Stimulated activated CD8-positive, alpha-beta memory T cell treated with anti-CD3 and anti-CD28 coated beads, Interleukin-15, amount 100 ng/mL, for 24 hours (primary cell): ENCODE data around the gene CTNNA2.

Experiments used
- DNase-seq: peaks from one replicate; pipeline ENCODE4 v3.0.0-alpha.2; 2020; ENCODE audit warnings: low read depth

Gene CTNNA2

DNA sequence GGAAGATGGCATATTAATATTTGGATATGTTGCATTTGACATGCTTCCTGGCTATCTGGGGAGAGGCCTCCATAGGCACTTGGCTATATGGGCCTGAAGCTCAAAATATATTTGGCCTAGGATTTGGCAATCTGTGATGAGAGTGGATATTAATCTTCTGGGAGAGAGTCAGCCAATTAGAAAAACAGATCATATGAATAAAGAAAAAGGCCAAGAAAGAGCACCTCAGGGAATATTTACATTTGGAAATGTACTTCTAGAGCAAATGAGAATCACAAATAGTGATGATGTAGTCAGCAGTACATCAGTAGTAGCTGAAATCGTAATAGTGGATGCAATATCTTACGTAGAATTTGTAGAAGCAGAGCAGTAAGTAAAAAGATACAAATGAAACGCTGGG is 277.0 kb downstream of the CTNNA2 start:
- DNase-seq: no peak

DNA sequence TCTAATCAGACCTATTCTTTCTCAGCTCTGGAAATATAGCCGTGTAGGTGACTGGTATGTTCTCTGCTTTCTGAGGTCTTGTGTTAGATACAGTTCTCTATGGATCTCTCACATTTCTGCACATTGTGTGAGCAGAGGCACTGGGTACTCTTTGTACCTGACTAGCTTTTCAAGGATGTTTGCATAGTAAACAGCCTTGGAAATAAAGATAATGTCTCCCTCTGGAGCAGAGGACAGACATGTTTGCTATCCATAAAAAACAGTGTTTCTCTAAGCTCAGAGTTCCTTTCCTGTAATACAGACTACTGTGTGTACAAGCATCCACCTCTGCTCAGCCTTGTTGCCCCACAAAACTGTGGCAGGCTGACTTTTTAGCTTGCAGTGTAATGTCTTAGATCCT is 279.2 kb downstream of the CTNNA2 start:
- DNase-seq: no peak

DNA sequence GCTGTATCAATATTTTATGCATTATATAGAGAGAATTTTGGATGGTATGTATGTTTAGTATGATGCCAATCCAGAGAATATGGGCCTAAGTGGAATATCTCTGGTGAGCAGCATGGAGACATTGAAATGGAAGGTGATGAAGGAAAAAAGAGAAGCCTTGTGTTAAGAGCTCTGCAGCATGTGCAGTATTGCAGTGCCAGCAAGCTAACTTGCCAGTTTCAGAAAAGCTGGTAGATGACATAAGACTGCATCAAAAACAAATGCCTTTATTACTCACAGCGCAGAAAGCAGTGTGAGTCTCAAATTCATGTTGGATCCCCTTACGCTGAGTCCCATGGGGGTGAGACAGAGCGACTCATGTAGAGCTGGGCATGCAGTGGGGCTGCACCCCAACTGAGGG is 280.2 kb downstream of the CTNNA2 start:
- no peak for DNase-seq

DNA sequence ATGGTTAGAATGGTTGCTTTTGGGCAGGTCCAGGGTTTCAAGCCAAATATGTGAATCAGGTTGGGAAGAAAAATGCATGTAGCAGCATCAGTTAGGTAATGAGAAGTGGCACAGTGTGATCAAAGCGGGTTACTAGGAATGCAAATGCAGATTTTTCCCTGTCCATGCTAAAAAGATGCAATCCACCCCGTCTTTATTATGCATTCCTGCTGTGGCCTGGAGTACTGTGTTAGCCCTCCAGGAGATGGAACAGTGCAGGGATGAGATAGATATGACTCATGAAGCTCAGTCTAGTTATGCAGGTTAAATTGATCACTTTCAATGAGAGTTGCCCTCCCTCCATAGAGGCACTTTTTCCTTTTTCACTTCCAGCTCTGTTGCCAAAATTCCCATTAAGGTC is 283.8 kb downstream of the CTNNA2 start:
- no peak for DNase-seq

DNA sequence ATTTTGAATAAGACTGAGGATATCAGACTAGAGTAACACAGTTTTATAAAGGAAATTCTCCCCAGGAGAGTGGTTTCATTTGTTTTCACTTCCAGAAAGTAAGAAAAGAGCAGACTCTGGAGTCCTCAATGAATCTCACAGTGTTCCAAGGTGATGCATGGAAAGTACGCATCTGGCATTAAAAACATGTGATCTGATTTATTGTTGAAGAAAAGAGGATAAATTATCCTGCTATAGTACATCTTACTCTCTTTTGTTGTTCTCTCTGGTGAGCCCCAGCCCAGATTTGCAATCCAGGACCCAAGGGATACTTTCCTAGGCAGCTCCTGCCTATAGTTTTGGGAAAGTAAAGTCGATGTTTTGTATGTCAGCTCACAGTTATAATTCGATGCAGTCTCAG is 285.9 kb downstream of the CTNNA2 start:
- no peak for DNase-seq

DNA sequence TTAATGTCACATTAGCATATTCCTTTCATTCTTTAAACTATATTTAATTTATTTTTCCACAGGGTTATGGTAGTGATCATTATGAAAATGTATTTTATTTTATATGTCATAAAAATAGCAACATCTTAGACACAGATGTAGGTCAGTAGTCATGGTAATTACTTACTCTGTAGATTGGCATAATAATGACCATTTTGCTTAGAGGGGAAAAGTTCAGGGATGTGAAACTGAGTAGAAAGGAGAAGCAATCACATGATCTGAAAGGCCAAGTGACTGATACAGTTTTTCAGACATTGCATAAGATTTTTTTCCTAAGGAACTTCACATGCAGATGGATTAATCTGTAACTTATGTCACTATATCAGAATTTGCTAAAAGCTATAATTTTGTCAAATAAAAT is 286.9 kb downstream of the CTNNA2 start:
- no peak for DNase-seq

DNA sequence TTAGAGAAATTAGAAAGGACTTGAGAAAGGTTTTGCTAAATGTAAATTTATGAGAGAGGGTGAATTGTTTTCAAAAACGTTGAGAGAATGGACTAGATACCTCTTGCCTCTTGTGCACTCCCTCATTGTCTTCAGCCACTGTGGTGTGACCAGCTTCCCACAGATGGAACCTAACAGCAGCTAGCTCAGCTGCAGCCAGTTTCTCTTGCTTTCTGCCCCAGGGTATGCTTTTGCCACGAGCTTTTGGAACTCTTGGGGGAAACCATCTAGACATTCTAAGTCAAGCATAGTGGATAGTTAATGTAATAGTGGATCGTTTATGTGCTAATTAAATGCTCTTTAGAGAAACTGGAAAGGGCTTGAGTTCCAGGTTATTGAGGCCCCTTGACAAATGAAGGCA is 288.2 kb downstream of the CTNNA2 start:
- DNase-seq: no peak

DNA sequence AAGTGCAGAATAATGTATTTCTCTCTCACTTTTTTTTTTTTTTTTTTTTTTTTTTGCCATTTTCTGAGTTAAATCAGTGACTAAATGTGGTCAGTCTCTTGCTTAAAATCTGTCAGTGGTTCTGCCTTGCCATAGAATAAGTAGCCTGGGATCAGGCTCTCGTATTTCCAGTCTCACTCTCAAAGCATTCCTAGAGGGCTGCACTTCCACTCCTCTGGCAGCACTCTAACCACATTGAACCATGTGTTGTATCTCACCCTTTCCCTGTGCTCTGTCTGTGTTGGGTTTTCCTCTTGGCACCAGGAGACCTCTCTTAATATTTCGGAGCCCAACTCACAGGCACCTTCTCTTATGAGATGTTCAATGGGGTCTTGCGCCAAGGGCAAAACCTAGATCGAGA is 304.4 kb downstream of the CTNNA2 start:
- DNase-seq: no peak

DNA sequence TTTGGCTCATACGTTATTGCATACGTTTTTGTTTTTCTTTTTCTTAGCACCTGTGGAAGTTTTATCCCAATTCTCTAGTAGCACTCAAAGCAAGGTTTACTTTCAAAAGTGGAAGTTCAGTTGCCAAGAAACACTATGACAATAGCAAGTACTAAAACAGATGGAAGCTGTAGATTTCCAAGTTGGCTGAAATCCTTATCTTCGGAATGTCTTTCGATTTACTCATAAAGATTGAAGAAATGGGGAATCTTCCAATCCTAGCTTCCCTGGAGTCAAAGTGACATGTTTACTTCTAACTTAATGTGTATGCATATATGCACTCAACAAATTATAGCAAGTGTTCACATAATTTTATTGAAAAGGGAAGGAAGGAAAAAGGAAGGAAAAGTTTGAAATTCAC is 307.4 kb downstream of the CTNNA2 start:
- no peak for DNase-seq

DNA sequence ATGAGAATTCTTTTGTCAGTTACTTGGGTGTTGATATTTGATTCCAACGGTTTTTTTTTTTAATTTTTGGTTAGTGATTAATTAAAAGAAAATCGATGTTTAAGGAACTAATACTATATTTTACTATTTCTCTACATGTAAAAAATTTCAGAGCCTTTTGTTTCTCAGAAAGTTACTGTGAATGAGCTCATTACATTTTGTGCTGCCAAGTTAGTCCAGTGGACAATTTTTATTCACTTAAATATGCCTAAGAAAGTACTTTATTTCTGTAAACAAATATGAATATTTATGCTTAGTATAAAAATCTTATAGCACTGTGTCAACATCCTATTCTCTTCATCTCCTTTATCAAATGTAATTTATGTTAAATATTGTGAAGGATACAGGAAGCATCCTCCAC is 309.3 kb downstream of the CTNNA2 start:
- no peak for DNase-seq

DNA sequence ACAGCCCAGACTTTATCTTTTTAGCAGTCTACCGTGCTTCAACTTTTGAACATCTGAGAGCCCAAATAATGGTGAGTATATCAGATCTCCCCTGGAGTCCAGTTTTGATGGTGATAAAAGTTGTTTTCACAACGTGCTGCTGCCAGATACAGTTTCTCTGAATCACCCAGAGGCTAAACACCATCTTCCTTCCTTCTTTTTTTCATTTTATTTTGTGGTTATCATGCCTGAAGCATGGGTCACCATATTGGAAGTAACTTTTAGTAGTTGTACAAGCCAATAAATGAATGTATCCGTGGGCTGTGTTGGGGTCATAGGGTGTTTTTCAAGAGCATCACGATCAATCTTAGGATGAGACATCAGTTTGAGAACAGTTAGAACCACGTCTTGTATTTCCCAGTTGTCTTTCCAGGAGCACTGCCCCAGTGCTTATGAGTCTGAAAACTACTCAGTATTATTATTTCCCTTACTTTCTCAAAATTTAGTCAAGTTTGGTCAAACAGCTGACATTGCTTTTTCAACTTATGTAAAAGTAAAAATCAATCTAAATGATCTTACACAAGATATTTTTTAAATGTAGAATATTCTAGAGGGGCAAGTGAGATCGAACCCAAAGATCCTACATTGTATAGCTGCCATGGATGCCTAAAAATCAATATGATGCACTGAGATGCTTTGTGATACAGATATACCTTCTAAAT is 311.4 kb downstream of the CTNNA2 start:
- DNase-seq: no peak

DNA sequence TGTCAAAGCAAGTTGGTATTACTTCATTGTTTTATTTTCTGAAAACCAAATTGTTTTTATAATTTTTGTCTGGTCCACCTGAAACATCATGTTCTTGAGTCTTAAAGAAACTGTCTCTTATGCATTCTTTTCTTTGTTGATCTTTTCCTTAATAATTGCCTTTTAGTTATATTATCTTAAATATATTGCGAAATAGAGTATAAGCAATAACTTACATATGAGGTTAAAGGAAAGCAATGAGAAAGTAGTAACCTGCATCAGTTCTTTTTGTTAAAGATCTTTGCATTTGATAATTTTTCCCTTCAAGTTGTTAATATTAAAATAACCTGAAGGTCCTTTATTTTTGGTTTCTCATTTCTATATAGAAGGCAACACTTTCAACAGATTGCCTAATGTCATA is 315.0 kb downstream of the CTNNA2 start:
- DNase-seq: no peak

DNA sequence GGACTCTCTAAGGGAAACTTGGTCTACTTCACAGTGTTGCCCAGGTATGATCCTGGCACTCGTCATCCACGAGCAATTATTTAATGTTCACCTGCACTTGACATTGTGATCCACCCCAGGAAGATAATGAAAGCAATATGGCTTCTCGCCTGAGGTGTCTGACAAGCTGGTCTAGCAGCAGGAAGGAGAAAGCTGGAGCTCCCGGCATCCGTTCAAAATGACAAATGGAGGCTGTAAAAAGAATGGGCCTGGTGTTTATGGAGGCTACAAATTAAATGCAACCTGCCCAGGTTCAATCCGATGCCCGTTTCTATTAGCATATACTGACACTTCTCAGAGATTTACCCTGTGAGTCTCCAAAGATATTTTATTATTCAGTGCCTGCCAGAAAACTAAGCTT is 317.6 kb downstream of the CTNNA2 start:
- no peak for DNase-seq

DNA sequence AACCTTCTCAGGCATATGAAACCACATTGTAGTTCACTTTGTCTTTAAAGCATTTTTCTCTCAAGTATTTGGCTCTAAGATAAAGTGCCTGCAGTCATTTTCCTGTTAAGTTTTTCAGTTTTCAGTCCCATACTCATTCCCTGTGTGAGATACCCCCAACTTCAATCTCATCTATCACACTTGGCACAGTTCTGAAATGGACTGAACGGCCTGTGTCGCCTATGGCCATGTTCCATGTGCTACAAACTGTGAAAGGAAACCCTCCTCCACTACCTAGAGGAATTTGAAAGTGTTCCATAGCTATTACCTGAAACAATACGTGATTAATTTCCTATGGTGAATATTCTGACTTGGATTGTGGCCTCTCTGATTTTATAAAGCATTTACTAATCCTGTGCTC is 319.1 kb downstream of the CTNNA2 start:
- no peak for DNase-seq

DNA sequence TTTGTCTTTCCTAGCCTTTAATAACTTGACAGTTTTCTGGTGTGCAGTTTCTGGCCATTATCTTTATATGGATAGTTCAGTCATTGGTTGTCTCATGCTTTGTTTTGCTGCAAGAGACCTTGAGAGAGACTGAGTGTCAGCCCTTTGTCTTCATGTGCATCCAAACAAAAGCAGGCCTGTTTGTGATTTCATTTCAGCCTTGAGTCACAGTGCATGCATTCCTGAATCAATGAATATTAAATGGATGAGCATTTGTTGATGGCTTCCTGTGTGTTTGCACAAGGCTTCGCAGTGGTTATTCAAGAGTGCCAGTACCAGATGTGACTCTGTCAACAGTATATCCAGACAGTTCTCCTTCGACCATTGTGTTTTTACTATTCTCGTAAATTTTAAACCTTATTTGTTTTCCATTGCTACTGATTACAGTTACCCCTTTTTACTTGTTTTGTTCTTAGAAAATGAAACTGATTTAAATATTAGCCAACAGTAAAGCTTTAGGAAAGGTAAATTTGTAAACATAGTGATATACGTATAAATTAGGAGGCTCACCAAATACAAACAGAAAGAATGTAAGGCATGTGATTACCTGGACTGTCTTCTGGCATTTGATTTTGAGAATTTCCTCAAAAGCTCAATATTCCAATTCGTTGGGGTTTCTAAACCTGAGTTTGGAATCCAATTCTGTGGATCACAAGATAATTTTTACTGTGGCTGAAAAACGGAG is 319.8 kb downstream of the CTNNA2 start:
- no peak for DNase-seq

DNA sequence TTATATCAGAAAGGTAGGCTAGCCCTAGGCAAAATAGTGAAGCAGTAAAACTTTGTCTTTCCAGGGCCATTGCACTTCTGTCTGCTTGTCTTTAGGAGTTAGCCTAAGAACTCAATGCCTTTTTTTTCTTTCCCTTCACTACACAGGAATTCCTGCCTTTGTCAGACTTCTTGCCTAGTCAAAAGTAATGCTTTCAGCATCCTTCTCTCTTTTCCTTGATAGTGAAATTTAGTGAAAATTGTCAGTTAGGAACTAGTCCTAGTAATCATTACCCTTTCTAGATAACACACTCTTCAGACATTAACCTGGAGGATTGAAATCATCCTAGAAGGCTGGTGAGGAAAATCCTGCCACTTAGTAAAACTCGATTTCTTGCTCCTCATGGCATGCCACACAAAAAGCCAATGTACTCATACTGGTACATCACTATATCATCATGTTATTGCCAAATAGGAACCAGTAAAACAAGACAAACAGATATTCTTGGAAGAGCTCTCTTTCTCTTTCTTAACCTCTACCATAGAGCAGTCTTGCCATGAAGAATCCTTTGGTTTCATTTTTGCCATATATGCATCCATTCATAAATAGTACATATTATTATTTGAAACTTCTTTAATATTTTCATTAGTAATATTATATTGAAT is 320.5 kb downstream of the CTNNA2 start:
- DNase-seq: no peak

DNA sequence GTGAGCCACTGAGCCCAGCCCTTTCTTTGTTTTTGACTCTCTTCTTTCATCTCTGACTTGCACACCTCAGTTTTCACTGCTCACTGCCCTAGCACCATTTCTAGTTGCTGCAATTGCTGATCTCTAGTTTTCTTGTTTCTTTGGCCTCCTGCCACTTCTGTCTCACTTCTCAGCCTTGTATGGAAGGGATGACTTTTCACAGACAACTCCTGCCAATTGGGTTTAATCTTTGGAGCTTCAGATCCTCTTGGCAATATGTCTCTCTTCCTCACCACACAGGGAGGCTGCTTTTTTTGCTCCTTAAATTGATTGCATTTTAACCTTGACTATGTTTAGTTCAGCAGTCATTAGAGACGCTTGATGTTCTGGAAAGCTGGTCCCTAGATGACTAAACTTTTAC is 323.1 kb downstream of the CTNNA2 start:
- no peak for DNase-seq

DNA sequence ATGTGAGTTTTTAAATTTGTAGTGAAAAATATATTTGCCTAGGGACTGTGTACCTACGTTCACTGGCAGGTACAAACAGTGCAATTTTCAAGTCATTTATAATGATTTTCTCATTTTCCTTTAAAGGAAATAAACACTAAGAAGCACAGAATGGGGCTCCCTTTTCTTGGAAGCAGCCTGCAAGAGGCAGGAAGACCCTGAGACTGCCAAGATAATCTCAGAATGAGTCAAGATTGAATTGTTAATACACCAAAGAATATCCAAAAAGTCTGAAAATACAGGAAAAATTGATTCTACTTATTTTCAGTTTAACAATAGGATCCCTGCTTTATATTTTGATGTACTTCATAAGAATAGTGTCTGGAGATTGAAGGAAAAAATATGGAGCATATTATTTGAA is 331.2 kb downstream of the CTNNA2 start:
- no peak for DNase-seq

DNA sequence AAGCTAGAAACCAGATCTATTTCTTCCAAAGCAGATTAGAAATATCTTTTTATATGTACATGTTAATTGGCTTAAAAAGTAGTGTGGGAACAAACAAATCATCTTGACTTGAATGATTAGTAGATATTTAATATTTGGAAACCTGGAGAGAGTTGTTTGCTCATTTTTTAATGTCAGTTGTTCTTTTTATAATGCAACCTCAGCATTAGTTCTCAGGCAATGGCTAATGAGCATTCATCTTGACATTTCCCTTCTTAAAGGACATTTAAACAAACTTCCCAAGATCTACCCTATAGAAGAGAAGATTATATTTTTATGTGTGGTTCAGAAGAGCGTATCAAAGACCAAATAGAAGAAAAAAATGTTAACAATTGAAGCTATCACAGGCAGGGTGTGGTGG is 334.0 kb downstream of the CTNNA2 start:
- DNase-seq: no peak

DNA sequence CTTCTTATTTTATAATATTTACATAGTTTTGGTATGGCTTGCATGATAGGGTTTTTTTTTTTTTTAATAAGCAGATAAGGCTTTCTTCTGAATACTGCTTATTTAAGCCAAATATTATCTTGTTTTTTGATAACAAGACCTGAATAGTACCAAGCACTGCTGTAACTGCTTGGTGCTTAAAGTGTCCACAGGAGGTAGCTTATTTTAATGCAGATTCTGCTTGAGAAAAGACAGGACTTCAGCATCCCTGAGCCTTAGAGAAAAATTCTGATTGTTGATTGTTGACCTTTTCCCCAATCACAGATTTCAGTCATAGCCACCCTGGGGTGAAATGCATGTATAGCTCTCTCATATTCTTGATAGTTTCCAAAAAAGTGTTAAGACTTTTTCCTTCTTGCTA is 336.4 kb downstream of the CTNNA2 start:
- DNase-seq: no peak

DNA sequence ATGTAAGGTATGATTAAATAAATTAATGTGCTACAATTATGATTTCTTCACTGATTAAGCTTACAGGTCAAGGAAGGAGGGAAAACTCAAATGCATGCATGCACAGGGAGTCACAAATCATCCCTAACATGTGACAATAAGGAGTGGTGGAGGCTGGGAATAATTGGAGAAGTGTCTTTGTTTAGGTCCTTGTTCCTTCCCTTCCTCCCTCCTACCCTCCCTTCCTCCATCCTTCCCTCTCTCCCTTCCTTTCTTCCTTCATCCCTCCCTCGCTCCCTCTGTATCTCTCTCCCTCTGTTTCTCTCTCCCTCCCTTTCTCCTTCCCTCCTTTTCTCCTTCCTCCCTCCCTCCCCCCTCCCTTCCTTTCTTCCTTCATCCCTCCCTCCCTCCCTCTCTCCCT is 337.1 kb downstream of the CTNNA2 start:
- DNase-seq: no peak

DNA sequence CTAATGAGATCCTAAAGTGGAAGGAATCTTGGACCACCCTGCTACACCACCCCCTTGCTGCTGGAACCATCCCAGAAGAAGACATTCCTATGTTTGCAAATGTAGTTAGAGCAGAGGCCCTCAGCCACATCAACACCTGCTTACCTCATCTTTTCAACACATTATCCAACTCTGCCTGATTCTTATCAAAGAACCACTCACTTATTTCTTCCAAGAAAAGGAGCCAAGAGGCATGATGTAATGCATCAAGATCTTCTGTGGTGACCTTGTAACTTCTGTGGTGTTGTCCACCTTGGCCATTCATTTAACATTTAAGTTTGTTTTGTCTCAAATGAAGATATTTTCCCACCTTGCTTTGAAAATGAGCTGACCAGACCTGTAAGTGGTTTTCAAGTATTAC is 338.1 kb downstream of the CTNNA2 start:
- DNase-seq: no peak

DNA sequence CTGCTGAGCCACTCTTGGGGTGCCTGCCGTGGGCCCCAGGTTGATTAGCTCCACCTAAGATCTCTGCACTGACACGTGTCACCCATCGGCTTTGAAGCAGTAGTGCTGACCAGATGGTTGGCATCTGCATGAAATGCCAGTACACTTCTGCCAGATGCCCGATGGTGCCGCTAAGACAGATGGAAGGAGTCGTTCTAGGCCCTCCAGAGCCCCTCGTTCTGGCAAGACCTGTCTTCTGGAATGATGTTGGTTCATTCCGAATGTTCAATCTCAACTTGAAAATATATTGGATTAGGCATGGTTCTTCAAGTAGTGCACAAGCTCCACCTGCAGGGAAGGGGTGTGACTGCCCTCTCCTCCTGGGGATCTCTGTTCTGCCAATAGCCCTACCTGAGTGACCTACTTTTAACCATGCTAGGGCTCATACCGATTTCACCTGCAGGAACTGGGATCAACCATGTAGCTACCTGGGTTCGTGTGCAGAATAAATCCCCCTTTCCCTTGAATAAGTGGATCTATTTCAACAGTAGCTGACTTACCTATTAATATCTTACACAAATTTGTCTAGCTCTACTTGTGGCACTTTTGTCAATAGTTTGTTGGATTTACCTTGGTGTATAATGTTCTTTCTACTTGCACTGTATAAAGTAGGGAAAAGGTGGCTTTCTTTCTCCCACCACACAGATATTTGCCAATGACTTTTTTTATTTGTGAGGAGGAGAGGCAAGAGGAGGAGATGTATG is 342.6 kb downstream of the CTNNA2 start:
- DNase-seq: no peak
